Naive thymus-derived CD4-positive, alpha-beta T cell (primary cell): ENCODE measurements around the gene MNS1. TPM values are rescaled to one million over a fixed set of nuclear protein-coding genes. Genes with fewer than 3 reads are reported as not detected.

Experiments used
- ATAC-seq: fragments of 150-1000 bp; cut with Tn5 transposase; 2 replicates; pipeline ENCODE4 v1.10.0; 2021; ENCODE audit warnings: mild to moderate bottlenecking, moderate library complexity
- CTCF ChIA-PET: fragments of 350-600 bp; sonication (Branson Sonifier 250); formaldehyde crosslinking; loops from one replicate; lab custom pipeline; 2021; ENCODE audit warnings: antibody characterized with exemption; lab: Charles Lee
- POLR2A ChIA-PET: fragments of 350-600 bp; sonication (Branson Sonifier 250); formaldehyde crosslinking; loops from one replicate; lab custom pipeline; 2021; ENCODE audit warnings: antibody characterized with exemption, inconsistent platforms; lab: Charles Lee
- DNase-seq, 9 donors: peaks; one replicate each; pipeline versions ENCODE4 v3.0.0 to v3.0.0-alpha.2; 2020 to 2022; ENCODE audit warnings: mixed read lengths in 1 of 9
- H3K27ac ChIP-seq: one replicate; pipeline ENCODE4 v1.7.0; 2013; ENCODE audit warnings: mild to moderate bottlenecking, low read depth, low read length, moderate library complexity
- H3K27me3 ChIP-seq, 2 donors: one replicate each; pipeline ENCODE4 v1.7.0; 2013; ENCODE audit warnings: low read length in 2 of 2, mild to moderate bottlenecking in 2 of 2, moderate library complexity in 2 of 2; ENCODE audit not compliant: control insufficient read depth in 2 of 2, insufficient read depth in 2 of 2
- H3K36me3 ChIP-seq, 3 experiments: 1 replicate in 2 of 3; 2 replicates in 1 of 3; pipeline ENCODE4 v1.7.0; 2013; ENCODE audit warnings: low read length in 3 of 3, mild to moderate bottlenecking in 3 of 3, moderate library complexity in 1 of 3; ENCODE audit not compliant: insufficient read depth in 3 of 3, control insufficient read depth in 2 of 3
- H3K4me1 ChIP-seq, 2 donors: one replicate each; pipeline ENCODE4 v1.7.0; 2013; ENCODE audit warnings: low read length in 2 of 2, mild to moderate bottlenecking in 2 of 2, moderate library complexity in 1 of 2; ENCODE audit not compliant: control insufficient read depth in 2 of 2, insufficient read depth in 2 of 2
- H3K4me3 ChIP-seq: 2 replicates; pipeline ENCODE4 v1.7.0; 2013; ENCODE audit warnings: mild to moderate bottlenecking, low read length
- H3K9me3 ChIP-seq, 3 experiments: 1 replicate in 2 of 3; 2 replicates in 1 of 3; pipeline ENCODE4 v1.7.0; 2013; ENCODE audit warnings: low read length in 3 of 3; ENCODE audit not compliant: control insufficient read depth in 2 of 3
- H3K27ac Mint-ChIP-seq, 9 donors: one replicate each; pipeline ENCODE4 v1.8.0; 2020 to 2022; ENCODE audit warnings: mixed read lengths in 9 of 9, mild to moderate bottlenecking in 8 of 9, moderate library complexity in 5 of 9, inconsistent platforms in 2 of 9
- H3K27me3 Mint-ChIP-seq, 5 donors: one replicate each; pipeline ENCODE4 v1.8.0; 2021 to 2022; ENCODE audit warnings: mixed read lengths in 5 of 5, mild to moderate bottlenecking in 1 of 5
- H3K36me3 Mint-ChIP-seq, 5 donors: one replicate each; pipeline ENCODE4 v1.8.0; 2020 to 2022; ENCODE audit warnings: mixed read lengths in 5 of 5, mild to moderate bottlenecking in 3 of 5, inconsistent platforms in 1 of 5
- H3K4me1 Mint-ChIP-seq, 7 donors: one replicate each; pipeline ENCODE4 v1.8.0; 2020 to 2022; ENCODE audit warnings: mixed read lengths in 7 of 7, mild to moderate bottlenecking in 3 of 7, inconsistent platforms in 1 of 7
- H3K4me3 Mint-ChIP-seq, 10 donors: one replicate each; pipeline ENCODE4 v1.8.0; 2020 to 2022; ENCODE audit warnings: mild to moderate bottlenecking in 10 of 10, mixed read lengths in 10 of 10, moderate library complexity in 6 of 10, inconsistent platforms in 2 of 10
- H3K9me3 Mint-ChIP-seq, 11 donors: one replicate each; pipeline ENCODE4 v1.8.0; 2020 to 2022; ENCODE audit warnings: mixed read lengths in 11 of 11, mild to moderate bottlenecking in 4 of 11, inconsistent platforms in 1 of 11, moderate library complexity in 1 of 11
- intact Hi-C, 2 donors: fragments of 100-400 bp; cut with micrococcal nuclease; formaldehyde crosslinking; loops; one replicate each; pipeline ENCODE4 v1.15.1; 2023
- polyA plus RNA-seq, 2 donors: library from polyadenylated mRNA; unstranded; fragments of 300-500 nt; fragmentation: Illumina TruSeq; gene quantifications; one replicate each; pipeline ENCODE4 v1.2.3, GENCODE V29; 2021
- total RNA-seq, 6 experiments: library from RNA in 5 of 6; stranded (reverse) in 5 of 6; gene quantifications; 1 replicate in 5 of 6; 2 replicates in 1 of 6; pipeline ENCODE4 v1.2.3 and lab custom pipeline; 2021 to 2026

Gene MNS1
- total RNA-seq (under 1 TPM in 2 of 5 experiments, not detected in 3; 0.24 to 0.53 TPM), polyA plus RNA-seq (under 1 TPM in 1 of 2 donors, not detected in 1; 0.31 TPM), total RNA-seq (lab: John Stamatoyannopoulos, UW) (not detected)

DNA sequence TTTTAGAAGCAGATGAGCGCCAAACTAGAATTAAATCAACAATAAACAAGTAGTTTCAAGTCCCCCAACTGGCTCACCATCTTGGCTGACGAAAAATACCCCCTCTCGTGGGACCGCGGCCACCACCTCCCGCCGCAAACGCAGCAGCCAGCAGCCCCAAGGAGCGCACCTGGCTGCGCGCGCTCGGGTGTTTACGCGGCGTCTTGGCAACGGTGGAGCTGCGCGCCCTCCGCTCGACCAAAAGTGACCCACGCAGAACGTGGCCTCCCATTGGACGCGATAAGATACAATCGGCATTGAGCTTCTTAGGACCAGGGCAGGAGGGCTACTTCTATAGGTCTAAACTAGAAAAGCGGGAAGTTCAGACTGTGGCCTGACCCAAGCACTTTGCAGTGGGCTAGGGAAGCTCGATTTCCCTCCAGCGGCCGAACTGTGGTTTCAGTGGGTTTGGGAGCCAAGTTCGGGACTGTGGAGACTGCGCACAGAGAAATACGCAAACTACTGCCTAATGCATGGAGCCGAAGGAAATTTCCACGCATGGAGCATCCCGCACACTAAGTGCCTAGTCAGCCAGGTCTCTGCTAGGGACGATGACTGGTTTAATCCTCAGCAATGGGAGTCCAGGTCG, at the start of gene MNS1:
Gene MNS1, minus strand, starts transcription at position 245 of the 628 bp plus-strand sequence. Its CDS starts 165 bp downstream, at position 80.
- Histone ChIP-seq H3K36me3 (no peaks in the 10 kb centered on the region), H3K27ac (no peak within 1 kb of the TSS), H3K9me3 (no peaks in the 10 kb centered on the region), H3K4me1 (peaks cover 0 to 5% of the 10 kb centered on the region in 2 donors), H3K27me3 (no peaks in the 10 kb centered on the region), H3K4me3 (peak within 1 kb of the TSS; percentile 44)
- Mint-ChIP-seq H3K27ac (peak within 1 kb of the TSS in 2 of 9 donors; percentile 75 to 87), H3K4me3 (peak within 1 kb of the TSS; percentile 65 to 96 (median 86)), H3K27me3 (peaks cover 15 to 39% (median 22%) of the 10 kb centered on the region in 5 donors), H3K9me3 (no peaks in the 10 kb centered on the region), H3K36me3 (no peaks in the 10 kb centered on the region), H3K4me1 (peaks cover 12 to 36% (median 27%) of the 10 kb centered on the region in 7 donors)
- CTCF ChIA-PET = no interaction called here
- POLR2A ChIA-PET = no interaction called here
- ATAC-seq (peak; percentile 97), DNase-seq (peak; percentile 41 to 75 (median 50))
- intact Hi-C loops = loop anchor here in 1 of 2 donors (1.0 to 5.0 kb wide), 3 partner anchors 98 to 268 kb away; partner anchors contain the start of genes TEX9 and ZNF280D

GRCh38 chr15:56496635-56497034, 31.7 kb upstream of the MNS1 start:
- Histone ChIP-seq H3K27ac (no peak overlapping the region), H3K36me3 (no peaks in the 10 kb centered on the region), H3K9me3 (no peaks in the 10 kb centered on the region), H3K4me1 (no peaks in the 10 kb centered on the region), H3K27me3 (no peaks in the 10 kb centered on the region), H3K4me3 (no peak overlapping the region)
- intact Hi-C loops = loop anchor here (1.0 to 10.0 kb wide), 7 partner anchors 326 to 810 kb away; partner anchors contain the start of gene TCF12 (in 1 of the 2)
- Mint-ChIP-seq H3K27ac (no peak overlapping the region), H3K4me3 (peak overlapping the region in 2 of 10 donors; percentile 14 to 40), H3K36me3 (no peaks in the 10 kb centered on the region), H3K4me1 (peaks cover 0 to 8% (median 3%) of the 10 kb centered on the region in 7 donors), H3K27me3 (peaks cover 9 to 32% (median 20%) of the 10 kb centered on the region in 5 donors), H3K9me3 (no peaks in the 10 kb centered on the region)
- CTCF ChIA-PET = interaction anchor here (1.0 to 2.5 kb wide), 5 partner anchors 326 to 1031 kb away, joined by 3 to 8 read pairs (median 5); no protein-coding TSS in a partner anchor
- ATAC-seq = peak; percentile 69
- peak in 5 of 9 donors; percentile 19 to 42 (median 35) for DNase-seq
- POLR2A ChIA-PET = no interaction called here

DNA sequence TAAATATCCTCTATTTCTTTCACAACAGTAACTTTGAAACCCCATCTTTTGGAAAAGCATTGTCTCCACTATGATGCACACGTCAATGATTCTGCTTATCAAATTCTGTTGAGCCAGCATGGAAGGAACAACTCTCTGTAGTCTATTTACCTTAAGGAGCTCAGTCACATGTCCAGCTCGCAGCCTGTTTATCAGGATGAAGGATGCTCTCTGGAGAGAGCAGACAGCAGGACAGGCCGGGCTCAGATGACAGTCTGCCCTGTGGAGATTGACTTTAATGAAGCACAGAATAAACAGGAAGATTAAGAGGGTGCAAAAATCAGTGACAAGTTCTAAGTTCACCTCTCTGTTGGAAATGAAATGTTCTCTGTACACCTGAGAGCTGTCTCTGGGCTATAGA, 30.6 kb upstream of the MNS1 start:
- Histone ChIP-seq H3K9me3 (no peaks in the 10 kb centered on the region), H3K4me3 (no peak overlapping the region), H3K27ac (no peak overlapping the region), H3K27me3 (no peaks in the 10 kb centered on the region), H3K4me1 (no peaks in the 10 kb centered on the region), H3K36me3 (no peaks in the 10 kb centered on the region)
- Mint-ChIP-seq H3K4me1 (peaks cover 0 to 8% (median 3%) of the 10 kb centered on the region in 7 donors), H3K9me3 (no peaks in the 10 kb centered on the region), H3K36me3 (no peaks in the 10 kb centered on the region), H3K27ac (no peak overlapping the region), H3K27me3 (peaks cover 9 to 23% (median 14%) of the 10 kb centered on the region in 5 donors), H3K4me3 (no peak overlapping the region)
- ATAC-seq = no peak
- ChIA-PET POLR2A (no interaction called here), CTCF (interaction anchor here (2.5 kb wide), 1 partner anchor 1032 kb away, joined by 8 read pairs; no protein-coding TSS in a partner anchor)
- no peak for DNase-seq
- intact Hi-C loops = loop anchor here (5.0 to 10.0 kb wide), 4 partner anchors 327 to 717 kb away; no protein-coding TSS in a partner anchor

DNA sequence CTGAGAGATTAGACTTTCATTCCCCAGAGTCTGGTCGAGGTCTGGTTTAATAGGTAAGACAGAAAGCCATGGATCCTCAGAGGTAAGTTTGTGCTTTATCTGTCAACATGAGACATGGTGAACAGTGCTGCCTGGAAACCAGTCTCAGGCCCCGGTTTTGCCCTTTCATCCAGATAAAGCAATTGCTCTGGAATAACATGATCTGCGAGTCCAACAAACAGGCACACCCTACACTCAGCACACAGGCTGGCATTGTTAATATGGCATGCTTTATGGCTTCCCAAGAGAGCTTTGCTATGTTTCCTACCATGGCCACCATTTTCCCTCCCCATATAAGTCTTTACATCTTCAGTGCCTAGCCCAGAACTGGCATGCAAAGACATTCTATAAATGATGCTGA, 30.1 kb upstream of the MNS1 start:
- ChIA-PET POLR2A (no interaction called here), CTCF (interaction anchor here (0.9 to 2.5 kb wide), 3 partner anchors 718 to 1033 kb away, joined by 3 to 12 read pairs (median 8); no protein-coding TSS in a partner anchor)
- Mint-ChIP-seq H3K36me3 (no peaks in the 10 kb centered on the region), H3K27me3 (peaks cover 6 to 20% (median 9%) of the 10 kb centered on the region in 5 donors), H3K4me3 (no peak overlapping the region), H3K27ac (no peak overlapping the region), H3K4me1 (peaks cover 0 to 8% (median 3%) of the 10 kb centered on the region in 7 donors), H3K9me3 (no peaks in the 10 kb centered on the region)
- Histone ChIP-seq H3K27me3 (no peaks in the 10 kb centered on the region), H3K4me3 (no peak overlapping the region), H3K9me3 (no peaks in the 10 kb centered on the region), H3K36me3 (no peaks in the 10 kb centered on the region), H3K27ac (no peak overlapping the region), H3K4me1 (no peaks in the 10 kb centered on the region)
- no peak for ATAC-seq
- intact Hi-C loops = loop anchor here (5.0 to 10.0 kb wide), 4 partner anchors 327 to 717 kb away; no protein-coding TSS in a partner anchor
- no peak for DNase-seq

GRCh38 chr15:56492791-56493555, 28.0 kb upstream of the MNS1 start:
- ATAC-seq (no peak), DNase-seq (no peak)
- Mint-ChIP-seq H3K27ac (peak overlapping the region in 1 of 9 donors; percentile 46), H3K9me3 (no peaks in the 10 kb centered on the region), H3K4me1 (peaks cover 0 to 8% (median 3%) of the 10 kb centered on the region in 7 donors), H3K27me3 (peaks cover 3 to 15% (median 5%) of the 10 kb centered on the region in 5 donors), H3K4me3 (no peak overlapping the region), H3K36me3 (no peaks in the 10 kb centered on the region)
- H3K4me1 ChIP-seq = no peaks in the 10 kb centered on the region
- no peak overlapping the region for H3K4me3 ChIP-seq
- H3K27me3 ChIP-seq = no peaks in the 10 kb centered on the region
- CTCF ChIA-PET = interaction anchor here (1.9 kb wide), 1 partner anchor 813 kb away, joined by 12 read pairs; no protein-coding TSS in a partner anchor
- intact Hi-C loops = loop anchor here in 1 of 2 donors (5.0 to 10.0 kb wide), 2 partner anchors 652 to 1034 kb away; no protein-coding TSS in a partner anchor
- H3K27ac ChIP-seq = no peak overlapping the region
- POLR2A ChIA-PET = no interaction called here
- H3K9me3 ChIP-seq = no peaks in the 10 kb centered on the region
- H3K36me3 ChIP-seq = no peaks in the 10 kb centered on the region

DNA sequence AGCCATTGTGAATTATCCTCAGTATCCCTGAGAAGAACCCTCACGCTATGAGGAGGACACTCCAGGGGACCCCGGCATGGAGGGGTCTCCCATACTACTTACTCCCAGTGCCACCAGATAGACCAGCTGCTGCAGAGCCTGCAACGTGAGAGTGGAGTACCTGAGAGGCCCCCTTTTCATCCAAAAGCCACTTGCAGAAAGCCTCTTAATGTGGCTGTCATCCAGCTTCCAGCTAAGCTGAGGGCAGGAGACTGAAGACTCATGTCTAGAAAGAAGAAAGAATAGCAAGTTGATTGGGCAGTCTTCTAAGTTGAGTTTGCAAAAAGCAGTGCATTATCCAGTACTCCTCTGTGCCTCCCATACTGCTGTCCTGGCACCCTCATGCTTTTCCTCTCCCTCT, 27.3 kb upstream of the MNS1 start:
- ATAC-seq (no peak), DNase-seq (no peak)
- Mint-ChIP-seq H3K27ac (no peak overlapping the region), H3K9me3 (no peaks in the 10 kb centered on the region), H3K4me1 (peaks cover 0 to 8% (median 3%) of the 10 kb centered on the region in 7 donors), H3K27me3 (peaks cover 3 to 20% (median 11%) of the 10 kb centered on the region in 5 donors), H3K4me3 (no peak overlapping the region), H3K36me3 (no peaks in the 10 kb centered on the region)
- no peaks in the 10 kb centered on the region for H3K36me3 ChIP-seq
- no peaks in the 10 kb centered on the region for H3K4me1 ChIP-seq
- CTCF ChIA-PET = interaction anchor here (2.1 kb wide), 1 partner anchor 1035 kb away, joined by 8 read pairs; no protein-coding TSS in a partner anchor
- intact Hi-C loops = loop anchor here in 1 of 2 donors (5.0 to 10.0 kb wide), 2 partner anchors 653 to 1035 kb away; no protein-coding TSS in a partner anchor
- H3K4me3 ChIP-seq = no peak overlapping the region
- H3K27me3 ChIP-seq = no peaks in the 10 kb centered on the region
- no peak overlapping the region for H3K27ac ChIP-seq
- POLR2A ChIA-PET = no interaction called here
- no peaks in the 10 kb centered on the region for H3K9me3 ChIP-seq
